22Rv1 (cell line): ENCODE measurements around the gene BZW1.

Source experiments
- CTCF ChIP-seq: fragments of 450-650 bp; IDR thresholded peaks from 2 replicates; pipeline ENCODE4 v1.5.1; 2017; ENCODE audit warnings: mild to moderate bottlenecking
- ZFX ChIP-seq: fragments of 450-650 bp; IDR thresholded peaks from 2 replicates; pipeline ENCODE4 v1.6.1; 2017; ENCODE audit warnings: antibody characterized with exemption, borderline replicate concordance

DNA sequence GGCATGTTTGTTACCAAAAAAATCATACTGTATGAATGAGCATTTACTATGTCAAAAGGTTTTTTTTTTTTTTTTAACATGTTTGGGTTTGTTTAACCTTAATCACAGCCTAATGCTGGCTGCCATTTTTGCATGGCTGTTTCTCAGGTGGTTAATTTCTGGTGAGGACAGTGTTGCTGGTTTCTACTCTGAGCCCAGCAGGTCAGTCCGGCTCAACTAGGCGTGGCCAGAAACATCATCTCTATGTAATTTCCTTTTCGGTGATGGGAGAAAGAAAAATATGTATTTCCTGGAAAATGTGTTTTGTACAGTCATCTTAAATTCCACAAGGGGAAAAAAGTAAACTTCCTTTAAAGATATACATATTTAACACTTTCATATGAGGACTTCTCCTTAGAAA is 24.9 kb upstream of the BZW1 start:
- TF ChIP-seq CTCF = no peak
- no peak for TF ChIP-seq ZFX
